ENCODE measurements around the gene EDRF1. TPM values are rescaled to one million over a fixed set of nuclear protein-coding genes. Genes with fewer than 3 reads are reported as not detected.

EDRF1 gene
- total RNA-seq, 1 donor from 2014 or later = 45.9 TPM

DNA sequence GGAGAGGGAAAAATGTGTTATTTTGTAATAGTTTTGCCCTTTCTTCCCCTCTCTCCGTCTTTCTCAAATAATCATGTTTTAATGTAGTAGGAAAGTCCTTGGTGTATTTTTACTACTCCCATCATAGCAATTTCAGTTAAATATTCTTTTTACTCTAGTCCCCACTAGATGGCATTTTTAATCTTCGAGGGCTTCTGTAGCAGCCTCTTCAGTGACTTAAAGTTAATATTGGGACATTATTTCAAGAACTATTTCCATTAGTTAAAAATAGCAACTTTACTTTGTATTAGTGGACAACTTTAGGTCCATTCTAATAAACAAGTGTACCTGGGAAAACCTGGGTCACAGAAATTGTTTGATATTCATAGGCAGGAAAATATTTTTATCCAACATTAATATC is 23.0 kb downstream of the EDRF1 start:
- no peak for DNase-seq (ENCODE audit: low spot score in 2 of 2, unreplicated experiment in 2 of 2)
- H3K4me1 Mint-ChIP-seq = no peaks in the 10 kb centered on the region
- H3K9me3 Mint-ChIP-seq = no peaks in the 10 kb centered on the region
- no peaks in the 10 kb centered on the region for H3K27me3 Mint-ChIP-seq (ENCODE audit: low read depth)
- no peak overlapping the region for H3K4me3 Mint-ChIP-seq
- H3K27ac Mint-ChIP-seq = no peak overlapping the region
- TF ChIP-seq CTCF (IDR thresholded peaks at IDR 0.05; ENCODE audit: unreplicated experiment) = no peak
- H3K36me3 Mint-ChIP-seq = peaks cover 53% of the 10 kb centered on the region

- DNase-seq (ENCODE audit: low spot score in 2 of 2, unreplicated experiment in 2 of 2) = no peak
- no peaks in the 10 kb centered on the region for H3K9me3 Mint-ChIP-seq
- no peak overlapping the region for H3K27ac Mint-ChIP-seq
- H3K4me3 Mint-ChIP-seq = no peak overlapping the region
- H3K4me1 Mint-ChIP-seq = no peaks in the 10 kb centered on the region
- no peak for TF ChIP-seq CTCF (IDR thresholded peaks at IDR 0.05; ENCODE audit: unreplicated experiment)
- H3K27me3 Mint-ChIP-seq (ENCODE audit: low read depth) = no peaks in the 10 kb centered on the region
- H3K36me3 Mint-ChIP-seq = peaks cover 53% of the 10 kb centered on the region
Measured at GRCh38 chr10:125744909-125745308, 25.4 kb downstream of the EDRF1 start.

- Mint-ChIP-seq H3K4me3 (no peak overlapping the region), H3K27ac (no peak overlapping the region), H3K36me3 (peaks cover 50% of the 10 kb centered on the region), H3K27me3 (ENCODE audit: low read depth) (no peaks in the 10 kb centered on the region), H3K9me3 (no peaks in the 10 kb centered on the region), H3K4me1 (no peaks in the 10 kb centered on the region)
- TF ChIP-seq CTCF (IDR thresholded peaks at IDR 0.05; ENCODE audit: unreplicated experiment) = no peak
- no peak for DNase-seq (ENCODE audit: low spot score in 2 of 2, unreplicated experiment in 2 of 2)
Measured at GRCh38 chr10:125747417-125747816, 27.9 kb downstream of the EDRF1 start.

DNA sequence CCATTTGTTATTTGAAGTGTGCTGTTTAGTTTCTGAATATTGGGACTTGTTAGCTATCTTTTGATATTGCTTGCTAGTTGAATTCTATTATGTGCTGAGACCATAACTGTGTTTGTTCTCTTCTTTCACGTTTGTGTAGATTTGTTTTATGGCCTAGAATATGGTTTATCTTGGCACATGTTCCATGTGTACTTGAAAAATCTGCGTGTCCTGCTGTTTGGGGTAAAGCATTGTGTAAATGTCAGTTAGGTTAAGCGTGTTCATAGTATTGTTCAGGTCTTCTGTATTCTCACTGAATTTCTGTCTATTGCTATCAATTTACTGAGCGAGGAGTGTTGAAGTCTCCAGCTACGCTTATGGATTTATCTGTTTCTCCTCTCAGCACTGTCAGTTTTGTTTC is 36.7 kb downstream of the EDRF1 start:
- Mint-ChIP-seq H3K9me3 (no peaks in the 10 kb centered on the region), H3K36me3 (peaks cover 53% of the 10 kb centered on the region), H3K4me3 (no peak overlapping the region), H3K27ac (no peak overlapping the region), H3K27me3 (ENCODE audit: low read depth) (no peaks in the 10 kb centered on the region), H3K4me1 (no peaks in the 10 kb centered on the region)
- TF ChIP-seq CTCF (IDR thresholded peaks at IDR 0.05; ENCODE audit: unreplicated experiment) = no peak
- no peak for DNase-seq (ENCODE audit: low spot score in 2 of 2, unreplicated experiment in 2 of 2)

DNA sequence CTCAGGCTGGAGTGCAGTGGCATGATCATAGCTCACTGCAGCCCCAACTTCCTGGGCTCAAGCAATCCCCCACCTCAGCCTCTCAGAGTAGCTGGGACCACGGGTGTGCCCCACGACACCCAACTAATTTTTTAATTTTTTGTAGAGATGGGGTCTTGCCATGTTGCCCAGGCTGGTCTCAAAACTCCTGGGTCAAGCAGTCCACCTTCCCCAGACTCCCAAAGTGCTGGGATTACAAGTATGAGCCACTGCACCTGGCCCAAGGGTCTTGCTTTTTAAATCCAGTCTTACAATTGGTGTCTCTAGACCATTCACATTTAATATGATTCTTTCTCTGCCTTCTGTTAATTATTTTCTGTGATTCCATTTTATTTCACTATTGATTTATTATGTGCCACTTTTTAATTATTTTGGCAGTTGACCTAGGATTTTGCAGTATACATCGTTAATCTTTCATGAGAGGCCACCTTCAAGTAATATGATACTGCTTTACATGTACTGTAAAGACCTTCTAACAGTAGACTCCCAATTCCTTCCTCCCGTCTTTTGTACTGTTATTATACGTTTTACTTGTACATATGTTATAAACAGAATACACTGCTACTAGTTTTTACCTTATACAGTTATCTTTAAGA is 37.5 kb downstream of the EDRF1 start:
- Mint-ChIP-seq H3K36me3 (peaks cover 55% of the 10 kb centered on the region), H3K9me3 (no peaks in the 10 kb centered on the region), H3K4me1 (no peaks in the 10 kb centered on the region)

More for the DNA sequence above, 37.5 kb downstream of the EDRF1 start:
- Mint-ChIP-seq H3K27me3 (ENCODE audit: low read depth) (no peaks in the 10 kb centered on the region), H3K4me3 (no peak overlapping the region), H3K27ac (no peak overlapping the region)
- no peak for DNase-seq (ENCODE audit: low spot score in 2 of 2, unreplicated experiment in 2 of 2)
- no peak for TF ChIP-seq CTCF (IDR thresholded peaks at IDR 0.05; ENCODE audit: unreplicated experiment)

Data from mesothelial cell of epicardium (in vitro differentiated cells).